LHCN-M2 (cell line): ENCODE data around the gene ZW10. TPM values are rescaled to one million over a fixed set of nuclear protein-coding genes. Genes with fewer than 3 reads are reported as not detected.

ENCODE experiments used
- DNase-seq: peaks from one replicate; pipeline ENCODE4 v3.0.0-alpha.2; 2012; ENCODE audit warnings: low read depth
- total RNA-seq: library from RNA; depleted of rRNA; stranded (reverse); fragments of >200 nt; gene quantifications from 2 replicates; pipeline ENCODE4 v1.2.3, GENCODE V29; 2014; rRNA removed

ZW10 gene
- total RNA-seq, 1 experiment from 2014 or later: 31.3 TPM

- DNase-seq: no peak
Measured at GRCh38 chr11:113701491-113701890, 72.0 kb downstream of the ZW10 start.

DNA sequence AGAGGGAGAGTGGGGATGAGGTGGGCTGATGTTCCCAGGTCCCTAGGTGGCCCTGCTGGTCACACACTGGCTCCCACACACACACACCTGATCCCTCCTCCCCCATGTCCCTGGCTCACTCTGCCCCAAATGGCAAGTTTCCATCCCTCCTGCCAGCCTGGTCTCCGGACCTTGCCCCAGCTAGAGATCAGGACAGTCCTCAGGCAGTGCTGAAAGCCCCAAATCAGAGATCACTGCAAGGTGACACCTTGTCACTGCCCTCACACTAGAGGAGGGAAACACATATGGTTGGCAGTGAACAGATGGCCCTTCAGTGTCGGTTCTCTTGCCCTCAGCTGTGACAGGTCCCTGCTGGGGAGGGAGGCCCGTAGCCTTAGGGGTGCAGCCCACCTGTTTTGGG, 75.0 kb downstream of the ZW10 start:
- DNase-seq: no peak

- peak; percentile 33 for DNase-seq
Measured at GRCh38 chr11:113697756-113698407, 75.6 kb downstream of the ZW10 start.

GRCh38 chr11:113697111-113697510, 76.4 kb downstream of the ZW10 start:
- no peak for DNase-seq

- no peak for DNase-seq
Measured at GRCh38 chr11:113695207-113695606, 78.3 kb downstream of the ZW10 start.

DNA sequence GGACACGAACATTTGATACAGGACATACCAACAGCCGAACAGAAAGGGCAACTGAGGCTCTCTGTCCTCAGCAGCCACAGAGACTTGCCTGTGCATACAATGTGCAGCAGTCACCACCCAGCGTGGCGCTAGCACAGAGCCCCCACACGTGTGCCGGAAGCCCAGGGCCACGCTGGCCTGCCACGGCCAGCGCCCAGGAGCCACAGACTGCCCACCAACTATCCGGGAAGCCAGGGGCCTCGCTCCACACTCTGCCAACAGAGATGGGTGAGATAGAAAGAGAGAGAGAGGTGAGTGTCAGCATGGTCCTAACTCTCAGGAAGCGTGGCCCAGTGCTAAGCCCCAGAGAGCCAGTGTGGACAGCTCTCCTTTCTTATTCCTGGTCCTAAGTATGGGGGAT, 79.1 kb downstream of the ZW10 start:
- DNase-seq: no peak

GRCh38 chr11:113693030-113693429, 80.5 kb downstream of the ZW10 start:
- DNase-seq: no peak

- peak; percentile 92 for DNase-seq
Measured at GRCh38 chr11:113690619-113691569, 82.6 kb downstream of the ZW10 start.

GRCh38 chr11:113689768-113690618, 83.5 kb downstream of the ZW10 start:
- DNase-seq: no peak

DNA sequence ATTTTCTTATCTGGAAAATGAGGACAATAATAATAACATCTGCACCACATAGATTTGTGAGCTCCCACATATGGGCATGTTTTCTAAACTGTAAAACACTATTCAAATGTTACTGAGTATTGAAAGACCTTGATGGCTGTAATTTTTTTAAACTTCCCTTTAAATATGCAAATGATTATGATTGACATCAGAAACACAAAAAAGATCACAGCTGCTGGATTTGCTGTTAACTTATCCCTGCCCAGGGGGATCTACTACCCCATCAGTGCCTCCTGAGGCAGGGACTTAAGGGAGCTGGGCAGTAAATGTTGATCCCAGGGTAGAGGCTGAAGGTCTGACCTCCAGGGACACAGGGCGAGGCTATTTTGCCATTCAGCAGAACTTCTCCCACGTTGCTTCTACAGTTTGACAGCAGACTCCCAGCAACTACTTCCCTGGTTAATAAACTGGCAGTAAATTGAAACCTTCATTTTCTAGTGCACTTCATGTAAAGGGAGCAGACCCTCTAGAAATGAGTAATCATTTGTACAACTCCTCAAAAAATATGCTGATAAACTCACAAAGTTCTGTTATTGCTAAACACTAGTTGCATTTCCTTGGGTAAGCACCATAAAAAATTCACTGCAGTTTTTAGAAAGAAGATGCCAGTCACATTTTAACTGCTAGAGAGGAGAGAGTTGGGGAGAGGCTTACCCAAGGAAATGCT, 87.7 kb downstream of the ZW10 start:
- DNase-seq: no peak

GRCh38 chr11:113684496-113684895, 89.0 kb downstream of the ZW10 start:
- no peak for DNase-seq

- no peak for DNase-seq
Measured at GRCh38 chr11:113683481-113684046, 89.9 kb downstream of the ZW10 start.

Other genes with a start within 250 kb of the ZW10 start
- 0.17 and 0.38 TPM in 2 replicates for gene TMPRSS5, start 67.4 kb downstream of the ZW10 start, total RNA-seq
- gene CLDN25, start 6.1 kb upstream of the ZW10 start, total RNA-seq: not detected in 2 replicates
- gene USP28, start 101.9 kb upstream of the ZW10 start, total RNA-seq: 27.0 and 29.2 TPM in 2 replicates
- gene HTR3B, start 131.1 kb upstream of the ZW10 start, total RNA-seq: not detected in 2 replicates
- gene HTR3A, start 201.4 kb upstream of the ZW10 start, total RNA-seq: not detected in 2 replicates